ENCODE data around the gene HPS4. TPM values are rescaled to one million over a fixed set of nuclear protein-coding genes. Genes with fewer than 3 reads are reported as not detected.

Gene HPS4
- total RNA-seq, 1 experiment from 2014 or later, result 19.9 TPM

DNA sequence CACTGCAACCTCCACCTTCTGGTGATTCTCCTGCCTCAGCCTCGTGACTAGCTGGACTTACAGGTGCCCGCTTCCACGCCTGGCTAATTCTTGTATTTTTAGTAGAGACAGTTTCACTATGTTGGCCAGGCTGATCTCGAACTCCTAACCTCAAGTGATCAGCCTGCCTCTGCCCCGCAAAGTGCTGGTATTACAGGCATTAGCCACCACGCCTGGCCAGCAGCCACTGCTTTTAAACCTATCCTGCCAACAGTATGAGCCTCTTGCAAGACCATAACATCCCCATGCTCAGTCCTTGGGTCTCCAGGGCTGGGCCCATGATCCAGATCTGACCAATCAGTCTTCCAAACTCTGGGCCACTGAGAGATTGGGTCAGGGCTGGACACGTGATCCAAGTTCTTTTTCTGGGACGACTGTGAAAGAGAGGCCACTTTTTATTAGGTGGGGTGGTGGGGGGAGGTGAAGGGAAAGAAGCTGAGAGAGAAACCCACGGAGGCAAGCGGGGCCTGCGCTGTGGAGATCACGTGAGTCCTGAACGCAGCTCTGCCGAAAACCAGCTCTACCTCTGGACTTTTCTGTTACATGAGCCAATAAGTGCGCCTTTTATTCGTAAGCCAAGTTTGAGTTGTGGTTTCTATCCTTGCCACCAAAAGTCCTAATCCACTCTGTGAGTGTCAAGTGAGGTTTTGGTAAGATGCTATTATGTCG, 36.6 kb downstream of the HPS4 start:
- Histone ChIP-seq H3K9me2 (replicated peaks; ENCODE audit: low read length) (no peaks in the 10 kb centered on the region), H3K4me1 (ENCODE audit: insufficient read depth, low read length) (no peaks in the 10 kb centered on the region), H3K36me3 (ENCODE audit: low read depth, low read length) (no peaks in the 10 kb centered on the region), H3K9me3 (ENCODE audit: low read length) (no peaks in the 10 kb centered on the region), H3K4me3 (ENCODE audit: low read length) (no peak overlapping the region), H3K27me3 (ENCODE audit: low read length) (no peaks in the 10 kb centered on the region), H2AFZ (ENCODE audit: low read length) (no peak overlapping the region), H3K79me2 (ENCODE audit: low read length) (no peaks in the 10 kb centered on the region), H3K27ac (ENCODE audit: low read length) (no peak overlapping the region), H3K4me2 (ENCODE audit: low read length) (no peak overlapping the region), H3F3A (ENCODE audit: low read length, unreplicated experiment) (no peaks in the 10 kb centered on the region), H3K9ac (ENCODE audit: low read length) (no peak overlapping the region), H4K20me1 (ENCODE audit: low read length) (no peaks in the 10 kb centered on the region)
- no TSS peak for BruUV-seq (replicated peaks)
- ChIA-PET POLR2A (ENCODE audit: unreplicated experiment) (no interaction called here), CTCF (interaction anchor here (0.6 kb wide), 1 partner anchor 107 kb away, joined by 10 read pairs; no protein-coding TSS in a partner anchor)
- TF ChIP-seq EZH2 (IDR thresholded peaks at IDR 0.05; ENCODE audit: low read length, unreplicated experiment) (no peak), EZH2phosphoT487 (IDR thresholded peaks at IDR 0.05; ENCODE audit: borderline replicate concordance, low read length) (no peak)
- TF ChIP-seq, protein P1, sequence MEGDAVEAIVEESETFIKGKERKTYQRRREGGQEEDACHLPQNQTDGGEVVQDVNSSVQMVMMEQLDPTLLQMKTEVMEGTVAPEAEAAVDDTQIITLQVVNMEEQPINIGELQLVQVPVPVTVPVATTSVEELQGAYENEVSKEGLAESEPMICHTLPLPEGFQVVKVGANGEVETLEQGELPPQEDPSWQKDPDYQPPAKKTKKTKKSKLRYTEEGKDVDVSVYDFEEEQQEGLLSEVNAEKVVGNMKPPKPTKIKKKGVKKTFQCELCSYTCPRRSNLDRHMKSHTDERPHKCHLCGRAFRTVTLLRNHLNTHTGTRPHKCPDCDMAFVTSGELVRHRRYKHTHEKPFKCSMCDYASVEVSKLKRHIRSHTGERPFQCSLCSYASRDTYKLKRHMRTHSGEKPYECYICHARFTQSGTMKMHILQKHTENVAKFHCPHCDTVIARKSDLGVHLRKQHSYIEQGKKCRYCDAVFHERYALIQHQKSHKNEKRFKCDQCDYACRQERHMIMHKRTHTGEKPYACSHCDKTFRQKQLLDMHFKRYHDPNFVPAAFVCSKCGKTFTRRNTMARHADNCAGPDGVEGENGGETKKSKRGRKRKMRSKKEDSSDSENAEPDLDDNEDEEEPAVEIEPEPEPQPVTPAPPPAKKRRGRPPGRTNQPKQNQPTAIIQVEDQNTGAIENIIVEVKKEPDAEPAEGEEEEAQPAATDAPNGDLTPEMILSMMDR (conservative IDR thresholded peaks at IDR 0.05; ENCODE audit: low read depth, low read length), result no peak
- DNase-seq (no peak), ATAC-seq (no peak)
- intact Hi-C loops (cut with micrococcal nuclease), result no loop called here

DNA sequence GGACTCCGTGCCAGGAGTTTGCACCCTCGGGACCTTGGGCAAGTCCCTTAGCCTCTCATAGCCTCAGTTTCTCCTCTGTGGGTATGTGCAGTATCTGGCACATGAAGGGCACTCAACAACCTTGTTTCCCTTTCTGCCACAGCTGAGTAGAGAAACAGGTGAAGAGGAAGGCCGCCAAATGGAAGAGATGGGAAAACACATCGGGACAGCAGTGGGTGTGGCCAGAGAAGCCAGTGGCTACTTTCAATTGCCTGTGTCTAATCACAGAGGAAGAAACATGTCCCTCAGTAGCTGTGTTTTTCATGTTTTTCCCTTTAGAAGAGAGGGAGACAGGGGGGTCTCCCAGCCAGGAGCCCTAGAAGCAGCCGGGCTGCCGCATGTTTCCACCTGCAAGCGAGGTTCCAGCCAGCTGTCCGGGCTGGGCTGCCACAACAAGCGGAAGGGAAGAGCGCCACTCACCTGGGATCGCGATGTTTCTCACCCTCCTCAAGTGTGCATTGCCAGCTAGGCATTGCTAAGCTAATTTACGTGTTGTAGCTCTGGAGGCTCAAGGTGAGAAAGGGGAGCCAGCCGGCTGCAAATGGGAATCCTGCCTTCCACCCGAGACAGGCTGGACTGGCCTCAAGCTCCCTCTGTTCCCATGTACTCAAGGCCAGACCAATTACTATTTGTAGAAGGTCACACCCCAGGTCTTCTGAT, 37.9 kb downstream of the HPS4 start:
- TF ChIP-seq EZH2 (IDR thresholded peaks at IDR 0.05; ENCODE audit: low read length, unreplicated experiment) (no peak), EZH2phosphoT487 (IDR thresholded peaks at IDR 0.05; ENCODE audit: borderline replicate concordance, low read length) (no peak)
- TF ChIP-seq, protein P1 (conservative IDR thresholded peaks at IDR 0.05; ENCODE audit: low read depth, low read length), result no peak
- DNase-seq (no peak), ATAC-seq (no peak)
- Histone ChIP-seq H3K36me3 (ENCODE audit: low read depth, low read length) (no peaks in the 10 kb centered on the region), H3K4me3 (ENCODE audit: low read length) (no peak overlapping the region), H3K9me3 (ENCODE audit: low read length) (no peaks in the 10 kb centered on the region), H3K4me2 (ENCODE audit: low read length) (no peak overlapping the region), H3K9ac (ENCODE audit: low read length) (no peak overlapping the region), H3K4me1 (ENCODE audit: insufficient read depth, low read length) (no peaks in the 10 kb centered on the region), H4K20me1 (ENCODE audit: low read length) (no peaks in the 10 kb centered on the region), H3F3A (ENCODE audit: low read length, unreplicated experiment) (no peaks in the 10 kb centered on the region), H3K79me2 (ENCODE audit: low read length) (no peaks in the 10 kb centered on the region), H3K9me2 (replicated peaks; ENCODE audit: low read length) (no peaks in the 10 kb centered on the region), H3K27me3 (ENCODE audit: low read length) (no peaks in the 10 kb centered on the region), H3K27ac (ENCODE audit: low read length) (no peak overlapping the region), H2AFZ (ENCODE audit: low read length) (no peak overlapping the region)
- BruUV-seq (replicated peaks), result no TSS peak
- POLR2A ChIA-PET (ENCODE audit: unreplicated experiment), result no interaction called here
- CTCF ChIA-PET, result no interaction called here
- intact Hi-C loops (cut with micrococcal nuclease), result no loop called here

DNA sequence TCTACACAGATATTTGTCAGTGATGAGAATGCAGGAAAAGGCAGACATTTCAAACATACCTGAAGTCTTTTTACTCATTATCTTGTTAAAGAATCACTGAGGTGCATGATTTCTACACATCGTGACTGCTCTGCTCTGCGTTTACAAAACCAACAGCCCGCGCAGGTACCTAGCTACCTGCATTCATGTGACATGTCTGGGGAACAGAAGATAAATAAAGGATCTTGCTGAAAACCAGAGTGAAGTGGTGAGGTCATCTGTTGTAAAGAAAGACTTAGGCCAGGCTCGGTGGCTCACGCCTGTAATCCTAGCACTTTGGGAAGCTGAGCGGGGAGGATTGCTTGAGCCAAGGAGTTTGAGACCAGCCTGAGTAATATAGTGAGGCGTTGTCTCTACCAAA, 38.8 kb downstream of the HPS4 start:
- no peaks in the 10 kb centered on the region for H3K36me3 ChIP-seq (ENCODE audit: low read depth, low read length)
- intact Hi-C loops (cut with micrococcal nuclease), result no loop called here
- ATAC-seq (no peak), DNase-seq (no peak)
- no peaks in the 10 kb centered on the region for H3K4me1 ChIP-seq (ENCODE audit: insufficient read depth, low read length)
- ChIA-PET POLR2A (ENCODE audit: unreplicated experiment) (no interaction called here), CTCF (interaction anchor here (0.5 kb wide), 1 partner anchor 1262 kb away, joined by 11 read pairs; no protein-coding TSS in a partner anchor)
- no peaks in the 10 kb centered on the region for H3K9me2 ChIP-seq (replicated peaks; ENCODE audit: low read length)
- no peaks in the 10 kb centered on the region for H3F3A ChIP-seq (ENCODE audit: low read length, unreplicated experiment)
- no peaks in the 10 kb centered on the region for H3K27me3 ChIP-seq (ENCODE audit: low read length)
- no peak overlapping the region for H3K27ac ChIP-seq (ENCODE audit: low read length)
- H3K9ac ChIP-seq (ENCODE audit: low read length), result no peak overlapping the region
- no peak overlapping the region for H3K4me2 ChIP-seq (ENCODE audit: low read length)
- TF ChIP-seq, protein P1 (conservative IDR thresholded peaks at IDR 0.05; ENCODE audit: low read depth, low read length), result no peak
- TF ChIP-seq EZH2phosphoT487 (IDR thresholded peaks at IDR 0.05; ENCODE audit: borderline replicate concordance, low read length) (no peak), EZH2 (IDR thresholded peaks at IDR 0.05; ENCODE audit: low read length, unreplicated experiment) (no peak)
- no peaks in the 10 kb centered on the region for H4K20me1 ChIP-seq (ENCODE audit: low read length)
- no peaks in the 10 kb centered on the region for H3K9me3 ChIP-seq (ENCODE audit: low read length)
- no peaks in the 10 kb centered on the region for H3K79me2 ChIP-seq (ENCODE audit: low read length)
- no peak overlapping the region for H3K4me3 ChIP-seq (ENCODE audit: low read length)
- no peak overlapping the region for H2AFZ ChIP-seq (ENCODE audit: low read length)
- no TSS peak for BruUV-seq (replicated peaks)

Measured in PC-3 (cell line).